OCI-LY7 (cell line): ENCODE measurements around the gene TECPR2. TPM values are rescaled to one million over a fixed set of nuclear protein-coding genes. Genes with fewer than 3 reads are reported as not detected.

Source experiments
- BruUV-seq: library from RNA; stranded (reverse); fragments of 400-500 nt; replicated peaks from 2 replicates; lab custom pipeline; 2021; lab: Mats Ljungman, UMichigan
- CTCF ChIA-PET: fragments of 300-600 bp; sonication (Branson Sonifier 250); formaldehyde crosslinking; loops from one replicate; lab custom pipeline; 2022; ENCODE audit warnings: antibody characterized with exemption; ENCODE audit not compliant: unreplicated experiment; lab: Charles Lee
- POLR2A ChIA-PET: fragments of 300-600 bp; sonication (Branson Sonifier 250); formaldehyde crosslinking; loops from one replicate; lab custom pipeline; 2022; ENCODE audit warnings: antibody characterized with exemption; lab: Charles Lee
- DNase-seq: peaks from one replicate; pipeline ENCODE4 v3.0.0-alpha.2; 2015; ENCODE audit warnings: low spot score
- H2AFZ ChIP-seq: fragments of 200-600 bp; sonication (generic), shearing (Covaris generic); 2 replicates; pipeline ENCODE4 v1.6.1; 2014; ENCODE audit warnings: mild to moderate bottlenecking, antibody characterized with exemption, low read length, moderate library complexity
- H3K27ac ChIP-seq: fragments of 200-600 bp; sonication (generic); 2 replicates; pipeline ENCODE4 v1.5.1; 2014; ENCODE audit warnings: mixed run types, low read depth, mild to moderate bottlenecking, moderate library complexity, low read length, inconsistent platforms; ENCODE audit not compliant: poor library complexity, severe bottlenecking
- H3K36me3 ChIP-seq: fragments of 200-600 bp; sonication (generic); 2 replicates; pipeline ENCODE4 v1.6.1; 2014; ENCODE audit warnings: mild to moderate bottlenecking, antibody characterized with exemption, low read length, moderate library complexity, mixed read lengths; ENCODE audit not compliant: insufficient read depth
- H3K4me1 ChIP-seq: fragments of 200-600 bp; sonication (generic); 2 replicates; pipeline ENCODE4 v1.5.1; 2014; ENCODE audit warnings: mild to moderate bottlenecking, low read length; ENCODE audit not compliant: insufficient read depth, poor library complexity, severe bottlenecking
- H3K4me2 ChIP-seq: fragments of 200-600 bp; sonication (generic); 2 replicates; pipeline ENCODE4 v1.6.1; 2014; ENCODE audit warnings: mild to moderate bottlenecking, low read length
- H3K4me3 ChIP-seq: fragments of 200-600 bp; sonication (generic); 2 replicates; pipeline ENCODE4 v1.5.1; 2014; ENCODE audit warnings: mild to moderate bottlenecking, low read depth, low read length; ENCODE audit not compliant: poor library complexity, severe bottlenecking
- H3K79me2 ChIP-seq: fragments of 200-600 bp; sonication (generic); 2 replicates; pipeline ENCODE4 v1.6.1; 2016; ENCODE audit warnings: low read depth, mild to moderate bottlenecking, low read length, moderate library complexity, mixed read lengths; ENCODE audit not compliant: insufficient read depth
- H3K9me2 ChIP-seq: fragments of 200-600 bp; sonication (generic); 2 replicates; pipeline ENCODE4 v1.6.1; 2016; ENCODE audit warnings: mild to moderate bottlenecking, low read length, mixed read lengths; ENCODE audit not compliant: insufficient read depth
- H3K9me3 ChIP-seq: fragments of 200-600 bp; sonication (generic); 2 replicates; pipeline ENCODE4 v1.6.1; 2014; ENCODE audit warnings: mild to moderate bottlenecking, mixed run types, low read length, mixed read lengths
- H4K20me1 ChIP-seq: fragments of 200-600 bp; sonication (generic); 2 replicates; pipeline ENCODE4 v1.6.1; 2014; ENCODE audit warnings: mild to moderate bottlenecking, antibody characterized with exemption, low read length, moderate library complexity, mixed read lengths; ENCODE audit not compliant: insufficient read depth
- EZH2phosphoT487 ChIP-seq: fragments of 200-600 bp; sonication (generic); IDR thresholded peaks from 2 replicates; pipeline ENCODE4 v1.6.1; 2018; ENCODE audit warnings: low read depth, borderline replicate concordance, mild to moderate bottlenecking, mixed run types, antibody characterized with exemption, low read length, moderate library complexity, mixed read lengths
- intact Hi-C: fragments of 100-400 bp; cut with micrococcal nuclease; formaldehyde crosslinking; loops from one replicate; pipeline ENCODE4 v1.10.0; 2022; ENCODE audit not compliant: unreplicated experiment
- total RNA-seq, 2 experiments: library from RNA; depleted of rRNA in 1 of 2; stranded (reverse); fragments of >200 nt in 1 of 2; shearing (Covaris generic) in 1 of 2; gene quantifications; 2 replicates each; pipeline ENCODE4 v1.2.3, GENCODE V29; 2014 to 2022
- TF ChIP-seq, protein P1 (sequence below): fragments of 200-600 bp; sonication (generic); conservative IDR thresholded peaks from 2 replicates; pipeline ENCODE4 v1.5.1; 2014; ENCODE audit warnings: mild to moderate bottlenecking, antibody characterized with exemption, low read length, moderate library complexity, mixed read lengths

TECPR2 gene
- total RNA-seq, 2 experiments from 2014 or later = 5.3 to 12.7 TPM

DNA sequence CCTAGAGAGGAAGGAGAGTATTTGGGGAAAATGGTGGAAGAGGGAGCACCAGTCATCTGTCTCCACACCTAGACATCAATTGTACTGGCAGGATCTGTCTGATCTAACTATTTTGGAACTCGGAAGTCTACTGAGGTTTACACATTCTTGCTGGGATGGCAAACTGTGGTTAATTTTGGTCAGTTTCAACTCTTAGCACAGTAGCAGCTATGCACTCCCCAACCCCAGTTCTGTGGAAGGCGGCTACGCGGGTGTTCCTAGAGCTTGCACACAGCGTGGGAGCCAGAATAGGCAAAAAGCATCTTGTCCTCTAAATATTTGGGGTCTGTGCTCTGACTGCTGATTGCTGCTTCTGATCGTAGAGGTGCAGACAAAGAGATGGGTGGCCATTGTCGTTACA lies 33.8 kb downstream of the TECPR2 start:
- H3K27ac ChIP-seq = no peak overlapping the region
- DNase-seq = no peak
- no peaks in the 10 kb centered on the region for H3K4me1 ChIP-seq
- BruUV-seq = no TSS peak
- no peak for TF ChIP-seq EZH2phosphoT487
- TF ChIP-seq, protein P1, sequence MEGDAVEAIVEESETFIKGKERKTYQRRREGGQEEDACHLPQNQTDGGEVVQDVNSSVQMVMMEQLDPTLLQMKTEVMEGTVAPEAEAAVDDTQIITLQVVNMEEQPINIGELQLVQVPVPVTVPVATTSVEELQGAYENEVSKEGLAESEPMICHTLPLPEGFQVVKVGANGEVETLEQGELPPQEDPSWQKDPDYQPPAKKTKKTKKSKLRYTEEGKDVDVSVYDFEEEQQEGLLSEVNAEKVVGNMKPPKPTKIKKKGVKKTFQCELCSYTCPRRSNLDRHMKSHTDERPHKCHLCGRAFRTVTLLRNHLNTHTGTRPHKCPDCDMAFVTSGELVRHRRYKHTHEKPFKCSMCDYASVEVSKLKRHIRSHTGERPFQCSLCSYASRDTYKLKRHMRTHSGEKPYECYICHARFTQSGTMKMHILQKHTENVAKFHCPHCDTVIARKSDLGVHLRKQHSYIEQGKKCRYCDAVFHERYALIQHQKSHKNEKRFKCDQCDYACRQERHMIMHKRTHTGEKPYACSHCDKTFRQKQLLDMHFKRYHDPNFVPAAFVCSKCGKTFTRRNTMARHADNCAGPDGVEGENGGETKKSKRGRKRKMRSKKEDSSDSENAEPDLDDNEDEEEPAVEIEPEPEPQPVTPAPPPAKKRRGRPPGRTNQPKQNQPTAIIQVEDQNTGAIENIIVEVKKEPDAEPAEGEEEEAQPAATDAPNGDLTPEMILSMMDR = no peak
- intact Hi-C loops = no loop called here
- no peak overlapping the region for H3K4me3 ChIP-seq
- no peaks in the 10 kb centered on the region for H3K9me2 ChIP-seq
- ChIA-PET CTCF (no interaction called here), POLR2A (no interaction called here)
- H3K79me2 ChIP-seq = no peaks in the 10 kb centered on the region
- no peaks in the 10 kb centered on the region; the same call in 1 of the 2 replicates for H3K36me3 ChIP-seq
- no peak overlapping the region for H3K4me2 ChIP-seq
- H2AFZ ChIP-seq = no peak overlapping the region
- no peaks in the 10 kb centered on the region for H3K9me3 ChIP-seq
- no peaks in the 10 kb centered on the region for H4K20me1 ChIP-seq

DNA sequence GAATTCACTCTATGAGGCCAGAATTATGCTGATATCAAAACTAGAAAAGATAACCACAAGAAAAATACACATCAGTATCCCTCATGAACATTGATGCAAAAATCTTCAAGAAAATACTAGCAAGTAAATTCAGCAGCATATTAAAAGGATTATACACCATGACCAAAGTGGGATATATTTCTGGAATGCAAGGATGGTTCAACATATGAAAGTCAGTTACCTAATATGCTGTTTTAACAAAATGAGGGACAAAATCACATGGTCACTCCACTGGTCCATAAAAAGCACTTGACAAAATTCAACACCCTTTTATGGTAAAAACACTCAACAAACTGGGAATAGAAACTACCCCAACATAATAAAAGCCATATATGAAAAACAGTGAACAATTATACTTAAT lies 40.3 kb downstream of the TECPR2 start:
- intact Hi-C loops = no loop called here
- Histone ChIP-seq H3K4me1 (no peaks in the 10 kb centered on the region), H3K9me3 (peaks cover 14% of the 10 kb centered on the region), H2AFZ (no peak overlapping the region), H3K36me3 (no peaks in the 10 kb centered on the region), H3K9me2 (no peaks in the 10 kb centered on the region), H3K79me2 (no peaks in the 10 kb centered on the region), H3K4me2 (no peak overlapping the region), H3K27ac (no peak overlapping the region), H3K4me3 (no peak overlapping the region), H4K20me1 (no peaks in the 10 kb centered on the region)
- POLR2A ChIA-PET = no interaction called here
- TF ChIP-seq, protein P1 = no peak
- no TSS peak for BruUV-seq
- CTCF ChIA-PET = no interaction called here
- no peak for DNase-seq

DNA sequence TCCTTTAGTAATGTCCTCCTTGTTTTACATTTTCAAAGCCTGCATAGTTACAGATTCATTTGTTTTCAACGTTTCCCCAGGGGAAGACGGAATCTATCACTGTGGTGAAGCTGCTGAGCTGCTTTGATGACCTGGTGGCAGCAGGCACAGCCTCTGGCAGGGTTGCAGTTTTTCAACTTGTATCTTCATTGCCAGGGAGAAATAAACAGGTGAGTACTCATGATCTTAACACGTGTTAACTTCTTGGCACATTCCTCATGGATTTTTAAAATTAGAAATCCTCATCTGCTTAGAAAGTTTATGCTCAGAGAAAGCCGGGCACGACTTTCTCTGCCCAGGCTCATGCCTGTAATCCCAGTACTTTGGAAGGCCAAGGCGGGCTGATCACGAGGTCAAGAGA lies 44.5 kb downstream of the TECPR2 start:
- CTCF ChIA-PET = no interaction called here
- no peak for DNase-seq
- Histone ChIP-seq H3K4me2 (no peak overlapping the region), H3K36me3 (no peaks in the 10 kb centered on the region), H3K9me3 (peaks cover 14% of the 10 kb centered on the region), H3K4me1 (no peaks in the 10 kb centered on the region), H3K4me3 (no peak overlapping the region), H3K79me2 (no peaks in the 10 kb centered on the region), H2AFZ (no peak overlapping the region), H4K20me1 (no peaks in the 10 kb centered on the region), H3K9me2 (no peaks in the 10 kb centered on the region), H3K27ac (no peak overlapping the region)
- intact Hi-C loops = no loop called here
- no TSS peak for BruUV-seq
- TF ChIP-seq EZH2phosphoT487 = no peak
- TF ChIP-seq, protein P1 = no peak
- POLR2A ChIA-PET = no interaction called here
